GM12864 (cell line): ENCODE results near the gene SIGMAR1.

Source experiments
- DNase-seq: peaks from one replicate; pipeline ENCODE4 v3.0.0-alpha.2; 2011; ENCODE audit warnings: low read depth
- H3K4me3 ChIP-seq: 2 replicates; pipeline ENCODE4 v1.5.1; 2011; ENCODE audit warnings: mild to moderate bottlenecking, low read depth, low read length, control low read depth
- CTCF ChIP-seq: IDR thresholded peaks from 2 replicates; pipeline ENCODE4 v1.5.1; 2011; ENCODE audit warnings: low read depth, mild to moderate bottlenecking, moderate library complexity, low read length, control low read depth, inconsistent platforms; ENCODE audit errors: missing control alignments

SIGMAR1 gene

GRCh38 chr9:34603610-34604231 is 33.9 kb downstream of the SIGMAR1 start:
- H3K4me3 ChIP-seq = no peak overlapping the region
- TF ChIP-seq CTCF = peak; percentile 94
- DNase-seq = peak; percentile 31

- TF ChIP-seq CTCF = no peak
- no peak for DNase-seq
- no peak overlapping the region for H3K4me3 ChIP-seq
These were observed 35.5 kb downstream of the SIGMAR1 start for GRCh38 chr9:34601937-34602573.

GRCh38 chr9:34600908-34601307 is 36.7 kb downstream of the SIGMAR1 start:
- no peak for TF ChIP-seq CTCF
- DNase-seq = no peak

GRCh38 chr9:34599546-34599945 is 38.0 kb downstream of the SIGMAR1 start:
- DNase-seq = no peak
- H3K4me3 ChIP-seq = no peak overlapping the region
- TF ChIP-seq CTCF = no peak

More at GRCh38 chr9:34600908-34601307, 36.7 kb downstream of the SIGMAR1 start:
- H3K4me3 ChIP-seq = no peak overlapping the region

GRCh38 chr9:34594177-34594576 is 43.4 kb downstream of the SIGMAR1 start:
- H3K4me3 ChIP-seq = no peak overlapping the region
- no peak for TF ChIP-seq CTCF
- no peak for DNase-seq

- no peak for TF ChIP-seq CTCF
- DNase-seq = no peak
- H3K4me3 ChIP-seq = no peak overlapping the region
These were observed 44.5 kb downstream of the SIGMAR1 start for GRCh38 chr9:34592895-34593601.
